Psoas muscle (tissue), 8 donors: ENCODE data around the gene CLNS1A. TPM values are rescaled to one million over a fixed set of nuclear protein-coding genes. Genes with fewer than 3 reads are reported as not detected.

Experiments
- ATAC-seq, 4 donors: fragments of 200-7000 bp; cut with Tn5 transposase; one replicate each; pipeline ENCODE4 v1.9.1; 2020; ENCODE audit warnings: moderate library complexity in 3 of 4, mild to moderate bottlenecking in 2 of 4
- DNase-seq, 2 donors: peaks; one replicate each; pipeline ENCODE4 v3.0.0-alpha.2; 2020
- H3K27ac ChIP-seq: fragments of 200-600 bp; one replicate; pipeline ENCODE4 v1.8.0; 2022
- H3K27me3 ChIP-seq, 3 donors: fragments of 200-600 bp in 1 of 3; one replicate each; pipeline versions ENCODE4 v1.6.1 to v1.8.0; 2013 to 2022; ENCODE audit warnings: low read length in 2 of 3, mild to moderate bottlenecking in 2 of 3, moderate library complexity in 1 of 3; ENCODE audit not compliant: insufficient read depth in 3 of 3
- H3K36me3 ChIP-seq, 2 donors: fragments of 200-600 bp in 1 of 2; one replicate each; pipeline versions ENCODE4 v1.6.1 to v1.8.0; 2013 to 2022; ENCODE audit warnings: low read depth in 1 of 2, mild to moderate bottlenecking in 1 of 2, moderate library complexity in 1 of 2; ENCODE audit not compliant: insufficient read depth in 1 of 2
- H3K4me1 ChIP-seq: fragments of 200-600 bp; one replicate; pipeline ENCODE4 v1.8.0; 2022
- H3K4me3 ChIP-seq: fragments of 200-600 bp; one replicate; pipeline ENCODE4 v1.8.0; 2022; ENCODE audit warnings: mild to moderate bottlenecking
- H3K9me3 ChIP-seq: fragments of 200-600 bp; one replicate; pipeline ENCODE4 v1.8.0; 2022
- WGBS, 3 donors: extraction: QIAGEN DNeasy Blood & Tissue Kit; methylation state at CpG; one replicate each; pipeline versions ENCODE4 v1.1.6 to v1.1.7; 2013; 5-methylcytosine and 5-hydroxymethylcytosine counted together
- intact Hi-C, 2 donors: fragments of 100-400 bp; cut with DNase I; formaldehyde crosslinking; loops; one replicate each; pipeline versions ENCODE4 v1.11.0 to v1.14.2; 2022
- long read RNA-seq, 2 donors: library from polyadenylated mRNA; unstranded; transcript quantifications; one replicate each; pipeline ENCODE4 v2.0.0, GENCODE V29; 2021
- polyA plus RNA-seq, 3 donors: library from polyadenylated mRNA; stranded (reverse); fragments of 200-250 nt; gene quantifications; one replicate each; pipeline ENCODE4 v1.2.3, GENCODE V29; 2013
- total RNA-seq, 4 donors: library from RNA; stranded (reverse); fragmentation: NEBNext Ultra II Directional in 2 of 4; extraction: Animal tissue kit (Norgen Biotek cat#: 25700) in 2 of 4; gene quantifications; one replicate each; pipeline versions ENCODE4 v1.2.1 to v1.2.4, GENCODE V29; 2021 to 2023
- TF ChIP-seq, protein P1 (sequence below): fragments of 200-600 bp; IDR thresholded peaks from one replicate; pipeline ENCODE4 v1.8.0; 2022; ENCODE audit warnings: antibody characterized with exemption
- donor health status: healthy with polysubstance abuse.
- donor health status: DM: no; HTN: no; CAD: no; lungs with moderate emphysema.
- donor health status: Bipolar disorder and iron deficiency.
- donor health status: healthy.
- donor health status: DM: yes; HTN: yes; CAD: no.
- donor health status: DM: no; HTN: no; CAD: no.
- donor health status: DM: no; HTN: no; CAD: no.
- donor health status: DM: yes; HTN: yes; CAD: no.

Gene CLNS1A, protein sequence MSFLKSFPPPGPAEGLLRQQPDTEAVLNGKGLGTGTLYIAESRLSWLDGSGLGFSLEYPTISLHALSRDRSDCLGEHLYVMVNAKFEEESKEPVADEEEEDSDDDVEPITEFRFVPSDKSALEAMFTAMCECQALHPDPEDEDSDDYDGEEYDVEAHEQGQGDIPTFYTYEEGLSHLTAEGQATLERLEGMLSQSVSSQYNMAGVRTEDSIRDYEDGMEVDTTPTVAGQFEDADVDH
- total RNA-seq (10 to 100 TPM; 67.0 to 89.0 (median 75.1) TPM), polyA plus RNA-seq (10 to 100 TPM; 62.1 to 86.4 (median 64.3) TPM)
- long read RNA-seq, donor 1, transcript CLNS1A-204 (7 exons, 2,993 nt) = major isoform, 55 of 71 reads
- long read RNA-seq, donor 1, partial matches to known transcripts = 0 of 71 reads
- long read RNA-seq, donor 1, other reads (novel, unspliced or antisense) = 12 of 71 reads
- long read RNA-seq, donor 2, transcript CLNS1A-204 (7 exons, 2,993 nt) = major isoform, 56 of 67 reads
- long read RNA-seq, donor 2, partial matches to known transcripts = 1 of 67 reads
- long read RNA-seq, donor 2, other reads (novel, unspliced or antisense) = 5 of 67 reads

DNA sequence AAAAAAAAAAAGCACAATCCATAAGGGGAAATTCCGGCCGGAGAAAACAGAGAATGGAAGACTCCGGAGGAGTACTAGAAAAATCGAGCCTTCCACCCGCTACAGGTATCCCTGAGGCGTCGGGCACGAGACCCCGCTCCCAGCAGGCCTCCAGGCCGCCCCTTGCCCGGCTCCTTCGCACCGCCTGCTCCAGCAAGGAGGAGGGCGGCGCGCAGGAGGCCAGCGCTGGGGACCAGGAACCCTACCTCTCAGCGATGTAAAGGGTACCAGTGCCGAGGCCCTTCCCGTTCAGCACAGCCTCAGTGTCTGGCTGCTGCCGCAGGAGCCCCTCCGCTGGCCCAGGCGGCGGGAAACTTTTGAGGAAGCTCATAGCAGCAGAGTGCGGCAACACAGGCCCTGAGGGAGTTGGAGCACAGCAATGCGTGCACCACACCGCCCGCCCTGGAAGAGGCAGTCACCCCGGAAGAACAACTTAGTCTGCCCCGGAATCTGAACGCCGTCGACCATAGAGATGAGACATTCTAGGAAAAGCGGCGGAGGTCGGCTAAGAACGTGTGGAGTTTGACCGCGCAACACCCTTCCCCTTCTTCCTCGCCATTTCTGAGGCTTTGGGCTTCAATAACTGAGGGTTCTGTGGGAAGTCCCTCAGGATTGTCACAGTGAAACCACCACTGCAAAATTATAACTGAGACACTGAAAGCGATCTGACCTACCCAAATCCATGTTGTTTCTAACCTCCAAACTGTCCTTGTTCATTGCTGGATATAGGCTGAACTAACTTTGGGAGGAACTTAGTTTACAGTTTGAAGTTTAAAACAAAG lies at the start of gene CLNS1A:
Gene CLNS1A (minus strand): TSS at position 450 of the 821 bp plus-strand sequence. CDS start 80 bp downstream, at position 370.
- Histone ChIP-seq H3K27ac (peak within 1 kb of the TSS; percentile 78), H3K27me3 (peaks cover 0 to 7% (median 0%) of the 10 kb centered on the region in 3 donors), H3K4me1 (no peaks in the 10 kb centered on the region), H3K9me3 (no peaks in the 10 kb centered on the region), H3K4me3 (peak within 1 kb of the TSS; percentile 97), H3K36me3 (peaks cover 0 to 6% of the 10 kb centered on the region in 2 donors)
- ATAC-seq (peak; percentile 96 to 99 (median 98)), DNase-seq (peak; percentile 84 to 92)
- WGBS, 3 donors = 0 to 1% (median 1%) methylated on average over 35 to 41 of the region's 41 CpGs
- intact Hi-C loops = no loop called here
- TF ChIP-seq, protein P1, sequence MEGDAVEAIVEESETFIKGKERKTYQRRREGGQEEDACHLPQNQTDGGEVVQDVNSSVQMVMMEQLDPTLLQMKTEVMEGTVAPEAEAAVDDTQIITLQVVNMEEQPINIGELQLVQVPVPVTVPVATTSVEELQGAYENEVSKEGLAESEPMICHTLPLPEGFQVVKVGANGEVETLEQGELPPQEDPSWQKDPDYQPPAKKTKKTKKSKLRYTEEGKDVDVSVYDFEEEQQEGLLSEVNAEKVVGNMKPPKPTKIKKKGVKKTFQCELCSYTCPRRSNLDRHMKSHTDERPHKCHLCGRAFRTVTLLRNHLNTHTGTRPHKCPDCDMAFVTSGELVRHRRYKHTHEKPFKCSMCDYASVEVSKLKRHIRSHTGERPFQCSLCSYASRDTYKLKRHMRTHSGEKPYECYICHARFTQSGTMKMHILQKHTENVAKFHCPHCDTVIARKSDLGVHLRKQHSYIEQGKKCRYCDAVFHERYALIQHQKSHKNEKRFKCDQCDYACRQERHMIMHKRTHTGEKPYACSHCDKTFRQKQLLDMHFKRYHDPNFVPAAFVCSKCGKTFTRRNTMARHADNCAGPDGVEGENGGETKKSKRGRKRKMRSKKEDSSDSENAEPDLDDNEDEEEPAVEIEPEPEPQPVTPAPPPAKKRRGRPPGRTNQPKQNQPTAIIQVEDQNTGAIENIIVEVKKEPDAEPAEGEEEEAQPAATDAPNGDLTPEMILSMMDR = no peak

DNA sequence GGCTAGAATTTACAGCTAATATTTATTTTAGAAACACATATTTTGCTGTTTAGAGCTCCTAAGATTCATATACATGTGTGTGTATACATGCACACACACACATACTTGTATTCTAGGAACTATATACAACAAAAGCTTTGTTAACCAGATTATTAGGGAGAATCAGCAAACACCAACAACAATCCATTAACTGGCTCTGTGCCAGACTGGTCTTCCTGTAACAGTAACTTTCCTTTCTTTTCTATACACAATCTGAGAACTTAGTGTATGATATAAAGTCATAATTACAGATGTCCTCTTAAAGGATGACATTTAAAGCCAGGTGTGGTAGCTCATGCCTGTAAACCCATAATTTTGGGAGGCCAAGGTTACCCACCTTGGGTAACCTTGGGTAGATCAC lies 49.5 kb upstream of the CLNS1A start:
- TF ChIP-seq, protein P1 = no peak
- H3K27ac ChIP-seq = no peak overlapping the region
- no peaks in the 10 kb centered on the region for H3K9me3 ChIP-seq
- H3K4me1 ChIP-seq = no peaks in the 10 kb centered on the region
- ATAC-seq (no peak), DNase-seq (no peak)
- intact Hi-C loops = no loop called here
- no peaks in the 10 kb centered on the region for H3K27me3 ChIP-seq
- H3K4me3 ChIP-seq = no peak overlapping the region
- H3K36me3 ChIP-seq = peaks cover 2 to 86% of the 10 kb centered on the region in 2 donors

DNA sequence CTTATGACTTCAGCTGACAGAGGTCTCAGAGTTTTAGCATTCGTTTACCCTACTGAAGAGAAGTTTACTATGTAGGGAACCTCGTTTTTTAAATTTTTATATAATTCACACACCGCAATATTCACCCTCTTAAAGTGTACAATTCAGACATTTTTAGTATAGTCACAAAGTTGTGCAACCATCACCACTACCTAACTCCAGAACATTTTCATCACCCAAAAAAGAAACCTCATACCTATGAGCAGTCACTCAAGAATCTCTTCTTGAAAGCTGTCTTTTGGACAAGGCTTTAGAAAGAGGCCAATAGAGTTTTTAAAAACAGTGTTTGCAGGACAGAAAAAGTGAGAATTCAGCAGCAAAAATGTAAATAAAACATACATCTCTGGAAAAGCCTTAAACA lies 39.5 kb upstream of the CLNS1A start:
- WGBS, 3 donors = 92 to 94% (median 92%) methylated on average over 3 of the region's 3 CpGs

DNA sequence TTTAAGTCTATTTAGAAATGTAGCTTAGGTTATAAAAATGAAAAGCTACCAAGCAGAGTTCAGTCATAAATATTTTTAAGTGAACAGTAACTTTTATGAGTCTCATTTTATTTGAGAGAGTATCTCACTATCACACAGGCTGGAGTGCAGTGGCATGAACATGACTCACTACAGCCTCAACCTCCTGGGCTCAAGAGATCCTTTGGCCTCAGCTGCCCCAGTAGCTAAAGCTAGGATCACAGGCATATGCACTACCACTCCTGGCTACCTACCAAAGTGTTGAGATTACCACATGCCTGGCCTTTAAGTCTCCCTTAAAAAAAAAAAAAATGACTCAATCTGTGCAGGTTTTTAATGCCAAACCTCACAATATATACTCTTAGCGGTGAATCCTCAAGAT lies 34.7 kb upstream of the CLNS1A start:
- H3K9me3 ChIP-seq = no peaks in the 10 kb centered on the region
- no peak for DNase-seq
- H3K4me1 ChIP-seq = peaks cover 7% of the 10 kb centered on the region
- ATAC-seq = peak in 3 of 4 donors; percentile 61 to 85 (median 80)
- WGBS, 3 donors = 96 to 100% (median 99%) methylated on average over 1 of the region's 1 CpG
- H3K36me3 ChIP-seq = peaks cover 2 to 98% of the 10 kb centered on the region in 2 donors
- intact Hi-C loops = no loop called here
- H3K4me3 ChIP-seq = no peak overlapping the region
- TF ChIP-seq, protein P1 = no peak
- no peaks in the 10 kb centered on the region for H3K27me3 ChIP-seq
- H3K27ac ChIP-seq = no peak overlapping the region

More for the DNA sequence above, 39.5 kb upstream of the CLNS1A start:
- ATAC-seq (no peak), DNase-seq (no peak)
- no peak overlapping the region for H3K27ac ChIP-seq
- H3K4me1 ChIP-seq = no peaks in the 10 kb centered on the region
- TF ChIP-seq, protein P1 = no peak
- peaks cover 0 to 99% of the 10 kb centered on the region in 2 donors for H3K36me3 ChIP-seq
- intact Hi-C loops = no loop called here
- H3K27me3 ChIP-seq = no peaks in the 10 kb centered on the region
- no peak overlapping the region for H3K4me3 ChIP-seq
- no peaks in the 10 kb centered on the region for H3K9me3 ChIP-seq
